ENCODE results near the gene SH2D5. TPM values are rescaled to one million over a fixed set of nuclear protein-coding genes. Genes with fewer than 3 reads are reported as not detected.

Gene SH2D5
- total and polyA plus RNA-seq, 4 donors = 0.37 to 0.93 (median 0.52) TPM; not detected in 1

- Histone ChIP-seq H3K4me3 (no peak overlapping the region), H3K36me3 (ENCODE audit: control insufficient read depth in 4 of 4, insufficient read depth in 4 of 4, low read length in 4 of 4) (peaks cover 33 to 69% (median 44%) of the 10 kb centered on the region in 4 donors)
These were observed 38.0 kb upstream of the SH2D5 start for GRCh38 chr1:20770314-20771087.

GRCh38 chr1:20767271-20767670, 34.8 kb upstream of the SH2D5 start:
- no peaks in the 10 kb centered on the region for H3K9me3 ChIP-seq (ENCODE audit: control insufficient read depth in 4 of 4, insufficient read depth in 3 of 4, low read length in 3 of 4)
- H3K27me3 ChIP-seq (ENCODE audit: control insufficient read depth in 3 of 3, insufficient read depth in 3 of 3, low read length in 2 of 3) = no peaks in the 10 kb centered on the region
- H3K4me3 ChIP-seq = no peak overlapping the region
- H3K27ac ChIP-seq (ENCODE audit: low read depth in 1 of 2, low read length in 1 of 2) = peak overlapping the region in 1 of 2 donors; percentile 10
- no peak for DNase-seq
- H3K9ac ChIP-seq (ENCODE audit: insufficient read depth in 1 of 2, low read length in 2 of 2) = no peak overlapping the region
- peaks cover 36 to 71% (median 50%) of the 10 kb centered on the region in 4 donors for H3K36me3 ChIP-seq (ENCODE audit: control insufficient read depth in 4 of 4, insufficient read depth in 4 of 4, low read length in 4 of 4)
- no peak for TF ChIP-seq CTCF (IDR thresholded peaks at IDR 0.05; ENCODE audit: control extremely low read depth, extremely low read depth)
- ATAC-seq (ENCODE audit: insufficient read depth, low FRiP score) = no peak
- no peaks in the 10 kb centered on the region for H3K4me1 ChIP-seq (ENCODE audit: control insufficient read depth in 5 of 5, insufficient read depth in 5 of 5, low read length in 5 of 5)

More at GRCh38 chr1:20770314-20771087, 38.0 kb upstream of the SH2D5 start:
- TF ChIP-seq CTCF (IDR thresholded peaks at IDR 0.05; ENCODE audit: control extremely low read depth, extremely low read depth) = no peak
- Histone ChIP-seq H3K27me3 (ENCODE audit: control insufficient read depth in 3 of 3, insufficient read depth in 3 of 3, low read length in 2 of 3) (no peaks in the 10 kb centered on the region), H3K9me3 (ENCODE audit: control insufficient read depth in 4 of 4, insufficient read depth in 3 of 4, low read length in 3 of 4) (no peaks in the 10 kb centered on the region), H3K27ac (ENCODE audit: low read depth in 1 of 2, low read length in 1 of 2) (no peak overlapping the region), H3K4me1 (ENCODE audit: control insufficient read depth in 5 of 5, insufficient read depth in 5 of 5, low read length in 5 of 5) (no peaks in the 10 kb centered on the region), H3K9ac (ENCODE audit: insufficient read depth in 1 of 2, low read length in 2 of 2) (no peak overlapping the region)
- DNase-seq (no peak), ATAC-seq (ENCODE audit: insufficient read depth, low FRiP score) (no peak)
- WGBS, 2 donors = 96 to 97% methylated on average over 6 of the region's 6 CpGs

- no peaks in the 10 kb centered on the region for H3K9me3 ChIP-seq (ENCODE audit: control insufficient read depth in 4 of 4, insufficient read depth in 3 of 4, low read length in 3 of 4)
- peaks cover 39 to 55% (median 47%) of the 10 kb centered on the region in 4 donors for H3K36me3 ChIP-seq (ENCODE audit: control insufficient read depth in 4 of 4, insufficient read depth in 4 of 4, low read length in 4 of 4)
- no peaks in the 10 kb centered on the region for H3K4me1 ChIP-seq (ENCODE audit: control insufficient read depth in 5 of 5, insufficient read depth in 5 of 5, low read length in 5 of 5)
- no peaks in the 10 kb centered on the region for H3K27me3 ChIP-seq (ENCODE audit: control insufficient read depth in 3 of 3, insufficient read depth in 3 of 3, low read length in 2 of 3)
- no peak overlapping the region for H3K27ac ChIP-seq (ENCODE audit: low read depth in 1 of 2, low read length in 1 of 2)
- no peak for TF ChIP-seq CTCF (IDR thresholded peaks at IDR 0.05; ENCODE audit: control extremely low read depth, extremely low read depth)
- no peak overlapping the region for H3K9ac ChIP-seq (ENCODE audit: insufficient read depth in 1 of 2, low read length in 2 of 2)
- no peak overlapping the region for H3K4me3 ChIP-seq
- whole genome bisulfite sequencing, 2 donors = 97% methylated on average over 3 of the region's 3 CpGs
- no peak for DNase-seq
- no peak for ATAC-seq (ENCODE audit: insufficient read depth, low FRiP score)
These were observed 30.9 kb upstream of the SH2D5 start for GRCh38 chr1:20763417-20763816.
